Stimulated activated CD4-positive, alpha-beta T cell treated with anti-CD3 and anti-CD28 coated beads, TNF-alpha, amount 100 ng/mL, for 1 hour (primary cell): ENCODE data around the gene SLC25A21.
"Not testable (repeated sequence)": the region's sequence is repeated elsewhere in the genome, so short reads cannot be mapped to it uniquely, and the experiment has no call there.

Experiments
- DNase-seq, 3 donors: peaks; one replicate each; pipeline ENCODE4 v3.0.0-alpha.2; 2020; ENCODE audit warnings: low read depth in 3 of 3, low spot score in 1 of 3

Gene SLC25A21

GRCh38 chr14:37090026-37090425 lies 82.4 kb downstream of the SLC25A21 start:
- no peak for DNase-seq

- no peak for DNase-seq
These were observed 83.0 kb downstream of the SLC25A21 start for GRCh38 chr14:37089410-37089809.

- no peak for DNase-seq
These were observed 83.8 kb downstream of the SLC25A21 start for GRCh38 chr14:37088356-37089215.

GRCh38 chr14:37087520-37087919 lies 84.9 kb downstream of the SLC25A21 start:
- DNase-seq = no peak

- no peak for DNase-seq
These were observed 88.8 kb downstream of the SLC25A21 start for GRCh38 chr14:37083599-37083998.

- no peak for DNase-seq
These were observed 90.0 kb downstream of the SLC25A21 start for GRCh38 chr14:37082449-37082848.

- no peak for DNase-seq
These were observed 90.5 kb downstream of the SLC25A21 start for GRCh38 chr14:37081856-37082255.

GRCh38 chr14:37081218-37081617 lies 91.2 kb downstream of the SLC25A21 start:
- no peak for DNase-seq

GRCh38 chr14:37078131-37078530 lies 94.3 kb downstream of the SLC25A21 start:
- DNase-seq = no peak

GRCh38 chr14:37074320-37074719 lies 98.1 kb downstream of the SLC25A21 start:
- not testable (repeated sequence) for DNase-seq

GRCh38 chr14:37063467-37064240 lies 108.8 kb downstream of the SLC25A21 start:
- no peak for DNase-seq

- no peak for DNase-seq
These were observed 110.1 kb downstream of the SLC25A21 start for GRCh38 chr14:37062191-37062803.

- DNase-seq = no peak
These were observed 110.7 kb downstream of the SLC25A21 start for GRCh38 chr14:37061697-37062096.

GRCh38 chr14:37060496-37061260 lies 111.7 kb downstream of the SLC25A21 start:
- no peak for DNase-seq

- no peak for DNase-seq
These were observed 114.6 kb downstream of the SLC25A21 start for GRCh38 chr14:37057776-37058175.

- DNase-seq = no peak
These were observed 115.9 kb downstream of the SLC25A21 start for GRCh38 chr14:37056473-37056872.

- no peak for DNase-seq
These were observed 117.5 kb downstream of the SLC25A21 start for GRCh38 chr14:37054869-37055268.

GRCh38 chr14:37054144-37054543 lies 118.3 kb downstream of the SLC25A21 start:
- no peak for DNase-seq

GRCh38 chr14:37051680-37052079 lies 120.7 kb downstream of the SLC25A21 start:
- DNase-seq = no peak

- DNase-seq = no peak
These were observed 121.3 kb downstream of the SLC25A21 start for GRCh38 chr14:37051153-37051552.

- no peak for DNase-seq
These were observed 123.7 kb downstream of the SLC25A21 start for GRCh38 chr14:37048666-37049071.
